AG04449 (cell line): ENCODE data around the gene MAST4.

Experiments used
- CTCF ChIA-PET: fragments of 350-600 bp; formaldehyde crosslinking; extraction: SDS; loops from one replicate; lab custom pipeline; 2021; ENCODE audit warnings: antibody characterized with exemption; lab: Yijun Ruan, JAX
- POLR2A ChIA-PET: fragments of 400-600, 350-600 bp; formaldehyde crosslinking; extraction: SDS; loops from one replicate; lab custom pipeline; 2020; ENCODE audit warnings: antibody characterized with exemption, inconsistent platforms; lab: Yijun Ruan, JAX
- DNase-seq: peaks from one replicate; pipeline ENCODE4 v3.0.0-alpha.2; 2010; ENCODE audit warnings: low read depth, low spot score
- H3K4me3 ChIP-seq: 2 replicates; pipeline ENCODE4 v1.5.1; 2011; ENCODE audit warnings: low read depth, mild to moderate bottlenecking, control low read depth, low read length
- TF ChIP-seq, protein P1 (sequence below): IDR thresholded peaks from one replicate; pipeline ENCODE4 v1.5.1; 2011; ENCODE audit warnings: mild to moderate bottlenecking, moderate library complexity, low read length, control low read depth, inconsistent platforms; ENCODE audit not compliant: insufficient read depth; ENCODE audit errors: missing control alignments

Gene MAST4

DNA sequence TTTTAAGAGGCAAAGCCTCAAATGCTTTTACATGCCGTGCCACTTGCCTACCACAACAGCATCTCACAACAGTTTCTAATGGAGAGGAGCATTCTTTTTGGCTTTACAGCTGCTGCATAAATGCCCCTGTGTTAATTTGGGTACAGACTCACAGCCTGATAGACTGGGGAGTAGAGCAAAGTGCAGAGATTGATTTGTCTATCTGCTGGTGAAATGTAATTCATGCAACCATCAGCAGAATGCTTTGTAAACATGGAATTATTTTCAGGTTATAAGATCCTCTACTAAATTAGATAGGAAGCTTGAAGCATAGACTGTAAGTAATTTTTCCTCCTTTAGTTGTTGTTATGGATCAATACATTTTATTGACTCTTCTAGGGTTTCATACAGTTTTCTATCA is 430.1 kb downstream of the MAST4 start:
- no peak for DNase-seq
- CTCF ChIA-PET, result interaction anchor here (2.9 kb wide), 1 partner anchor 13 kb away, joined by 7 read pairs; no protein-coding TSS in a partner anchor
- no peak overlapping the region for H3K4me3 ChIP-seq
- POLR2A ChIA-PET, result no interaction called here
- TF ChIP-seq, protein P1, sequence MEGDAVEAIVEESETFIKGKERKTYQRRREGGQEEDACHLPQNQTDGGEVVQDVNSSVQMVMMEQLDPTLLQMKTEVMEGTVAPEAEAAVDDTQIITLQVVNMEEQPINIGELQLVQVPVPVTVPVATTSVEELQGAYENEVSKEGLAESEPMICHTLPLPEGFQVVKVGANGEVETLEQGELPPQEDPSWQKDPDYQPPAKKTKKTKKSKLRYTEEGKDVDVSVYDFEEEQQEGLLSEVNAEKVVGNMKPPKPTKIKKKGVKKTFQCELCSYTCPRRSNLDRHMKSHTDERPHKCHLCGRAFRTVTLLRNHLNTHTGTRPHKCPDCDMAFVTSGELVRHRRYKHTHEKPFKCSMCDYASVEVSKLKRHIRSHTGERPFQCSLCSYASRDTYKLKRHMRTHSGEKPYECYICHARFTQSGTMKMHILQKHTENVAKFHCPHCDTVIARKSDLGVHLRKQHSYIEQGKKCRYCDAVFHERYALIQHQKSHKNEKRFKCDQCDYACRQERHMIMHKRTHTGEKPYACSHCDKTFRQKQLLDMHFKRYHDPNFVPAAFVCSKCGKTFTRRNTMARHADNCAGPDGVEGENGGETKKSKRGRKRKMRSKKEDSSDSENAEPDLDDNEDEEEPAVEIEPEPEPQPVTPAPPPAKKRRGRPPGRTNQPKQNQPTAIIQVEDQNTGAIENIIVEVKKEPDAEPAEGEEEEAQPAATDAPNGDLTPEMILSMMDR, result no peak

DNA sequence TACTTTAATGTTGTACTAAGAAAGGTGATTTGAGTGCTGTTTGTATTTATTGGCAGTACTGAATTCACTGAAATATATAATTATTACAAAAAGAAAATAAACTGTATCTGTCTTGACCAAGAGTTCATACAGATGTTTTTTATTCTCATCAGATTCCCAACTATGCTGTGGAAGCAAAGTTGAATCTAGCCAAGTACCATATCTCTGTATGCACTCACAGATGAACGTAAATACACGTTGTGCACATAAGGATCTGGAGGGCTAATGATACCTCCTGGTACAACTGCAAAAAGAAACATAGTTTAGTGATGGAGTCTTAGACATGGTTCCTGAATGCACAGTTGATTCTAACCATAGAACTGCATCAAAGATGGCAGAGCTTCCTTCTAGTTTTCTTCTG is 431.0 kb downstream of the MAST4 start:
- CTCF ChIA-PET, result interaction anchor here (2.9 kb wide), 1 partner anchor 12 kb away, joined by 7 read pairs; no protein-coding TSS in a partner anchor
- TF ChIP-seq, protein P1, result no peak
- no peak for DNase-seq
- POLR2A ChIA-PET, result no interaction called here
- H3K4me3 ChIP-seq, result no peak overlapping the region

DNA sequence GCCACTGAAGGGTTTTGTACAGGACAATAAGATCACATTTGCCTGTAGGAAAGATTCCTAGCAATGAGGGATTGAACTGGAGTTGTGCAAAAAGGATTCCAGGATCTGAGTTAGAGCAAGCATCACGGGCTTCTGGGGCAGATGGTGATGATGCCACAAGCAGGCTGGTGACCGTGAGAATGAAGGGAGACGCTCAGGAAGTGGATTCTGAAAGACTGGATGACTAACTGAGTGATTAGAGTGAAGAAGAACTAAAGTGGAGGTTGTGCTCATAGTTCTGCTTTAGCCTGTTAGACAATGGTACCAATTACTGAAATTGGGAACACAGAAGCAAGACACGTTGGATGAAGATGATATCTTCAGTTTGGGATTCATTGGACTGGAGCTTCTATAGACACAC is 432.2 kb downstream of the MAST4 start:
- H3K4me3 ChIP-seq, result no peak overlapping the region
- CTCF ChIA-PET, result interaction anchor here (2.9 kb wide), 1 partner anchor 11 kb away, joined by 7 read pairs; no protein-coding TSS in a partner anchor
- no peak for DNase-seq
- TF ChIP-seq, protein P1, result no peak
- POLR2A ChIA-PET, result no interaction called here

DNA sequence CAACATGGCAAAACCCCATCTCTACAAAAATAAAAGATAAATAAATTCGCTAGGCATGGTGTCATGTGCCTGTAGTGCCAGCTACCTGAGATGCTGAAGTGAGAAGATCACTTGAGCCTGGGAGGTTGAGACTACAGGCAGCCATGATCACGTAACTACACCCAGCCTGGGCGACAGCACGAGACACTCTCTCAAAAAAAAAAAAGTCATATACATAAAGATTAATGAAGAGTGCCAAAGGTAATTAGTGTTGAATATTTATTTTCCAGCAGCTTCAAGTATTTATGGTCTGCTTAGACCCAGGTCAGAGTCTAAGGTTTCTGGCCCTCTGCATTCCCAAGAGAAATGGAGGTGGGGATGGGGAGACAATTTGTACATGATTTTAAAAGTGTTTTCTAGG is 432.7 kb downstream of the MAST4 start:
- TF ChIP-seq, protein P1, result no peak
- no peak for DNase-seq
- ChIA-PET CTCF (interaction anchor here (2.9 kb wide), 1 partner anchor 10 kb away, joined by 7 read pairs; no protein-coding TSS in a partner anchor), POLR2A (no interaction called here)
- no peak overlapping the region for H3K4me3 ChIP-seq

DNA sequence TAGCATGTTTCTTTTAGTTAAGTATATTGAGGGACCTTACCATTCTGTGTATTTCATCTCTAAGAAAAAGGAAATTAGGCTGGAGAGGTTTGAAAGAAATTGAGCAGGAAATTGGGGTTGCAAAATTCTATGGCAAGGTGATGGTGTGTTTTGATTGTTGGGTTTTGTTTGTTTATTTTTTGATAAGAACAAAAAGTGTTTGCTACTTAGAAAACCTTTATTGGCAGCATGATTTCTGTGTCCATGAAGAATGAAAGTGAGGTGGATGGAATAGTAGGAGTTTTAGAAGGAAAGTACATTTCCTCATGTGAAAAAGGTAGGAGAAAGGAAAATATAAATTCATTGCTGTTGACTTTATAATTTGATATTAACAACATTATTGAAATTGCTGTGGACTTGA is 433.3 kb downstream of the MAST4 start:
- TF ChIP-seq, protein P1, result no peak
- no peak overlapping the region for H3K4me3 ChIP-seq
- no peak for DNase-seq
- ChIA-PET POLR2A (no interaction called here), CTCF (no interaction called here)

- DNase-seq, result no peak
- POLR2A ChIA-PET, result no interaction called here
Measured at GRCh38 chr5:67030289-67031056, 434.3 kb downstream of the MAST4 start.

More at GRCh38 chr5:67030289-67031056, 434.3 kb downstream of the MAST4 start:
- CTCF ChIA-PET, result no interaction called here
- TF ChIP-seq, protein P1, result no peak
- H3K4me3 ChIP-seq, result no peak overlapping the region
